GM21529 (cell line): ENCODE data around the gene MEGF8.

Experiments
- ATAC-seq: cut with Tn5 transposase; IDR thresholded peaks from one replicate; pipeline ENCODE4 v1.9.1; 2021; ENCODE audit not compliant: unreplicated experiment

Gene MEGF8

DNA sequence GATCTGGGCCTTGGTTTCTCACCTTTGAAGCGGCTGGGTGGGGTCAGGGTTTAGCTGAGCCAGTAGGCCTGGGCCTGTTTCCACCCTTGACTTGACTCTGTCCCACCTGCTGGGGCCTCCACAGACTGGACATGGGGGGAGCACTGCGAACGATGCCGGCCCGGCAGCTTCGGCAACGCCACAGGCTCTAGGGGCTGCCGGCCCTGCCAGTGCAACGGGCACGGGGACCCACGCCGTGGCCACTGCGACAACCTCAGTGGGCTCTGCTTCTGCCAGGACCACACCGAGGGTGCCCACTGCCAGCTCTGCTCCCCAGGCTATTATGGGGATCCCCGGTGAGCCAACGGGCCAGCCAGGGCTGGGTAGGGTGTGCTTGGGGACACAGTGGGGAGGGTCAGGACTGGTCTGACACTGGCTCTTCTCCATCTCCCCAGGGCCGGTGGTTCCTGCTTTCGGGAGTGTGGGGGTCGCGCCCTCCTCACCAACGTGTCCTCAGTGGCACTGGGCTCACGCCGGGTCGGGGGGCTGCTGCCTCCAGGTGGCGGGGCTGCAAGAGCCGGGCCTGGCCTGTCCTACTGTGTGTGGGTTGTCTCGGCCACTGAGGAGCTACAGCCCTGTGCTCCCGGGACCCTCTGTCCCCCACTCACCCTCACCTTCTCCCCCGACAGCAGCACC, 28.0 kb downstream of the MEGF8 start:
- ATAC-seq: no peak

DNA sequence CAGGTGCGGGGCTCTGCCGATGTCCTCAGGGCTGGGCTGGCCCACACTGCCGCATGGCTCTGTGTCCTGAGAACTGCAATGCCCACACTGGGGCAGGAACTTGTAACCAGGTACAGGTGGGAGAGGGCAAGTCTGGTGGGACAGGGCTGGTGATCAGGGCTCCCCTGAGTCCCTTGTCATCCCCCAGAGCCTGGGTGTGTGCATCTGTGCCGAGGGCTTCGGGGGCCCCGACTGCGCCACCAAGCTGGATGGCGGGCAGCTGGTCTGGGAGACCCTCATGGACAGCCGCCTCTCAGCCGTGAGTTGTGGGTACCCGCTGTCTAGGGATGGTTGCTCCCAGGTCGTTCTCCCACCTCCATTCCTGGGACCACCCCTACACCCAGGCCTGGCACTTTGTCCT, 30.5 kb downstream of the MEGF8 start:
- no peak for ATAC-seq

DNA sequence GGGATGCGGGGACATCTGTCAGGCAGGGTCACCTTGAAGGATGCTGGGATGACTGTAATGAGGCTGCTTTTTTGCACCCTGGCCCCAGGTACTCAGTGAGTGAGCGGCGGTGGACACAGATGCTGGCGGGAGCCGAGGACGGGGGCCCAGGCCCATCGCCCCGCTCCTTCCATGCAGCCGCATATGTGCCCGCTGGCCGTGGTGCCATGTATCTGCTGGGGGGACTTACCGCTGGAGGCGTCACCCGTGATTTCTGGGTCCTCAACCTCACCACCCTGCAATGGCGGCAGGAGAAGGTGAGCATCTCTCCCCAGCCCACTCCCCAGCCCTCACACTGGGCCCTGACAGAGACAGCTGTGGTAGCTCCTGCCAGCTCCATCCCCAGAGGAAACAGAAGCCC, 31.3 kb downstream of the MEGF8 start:
- ATAC-seq: no peak

DNA sequence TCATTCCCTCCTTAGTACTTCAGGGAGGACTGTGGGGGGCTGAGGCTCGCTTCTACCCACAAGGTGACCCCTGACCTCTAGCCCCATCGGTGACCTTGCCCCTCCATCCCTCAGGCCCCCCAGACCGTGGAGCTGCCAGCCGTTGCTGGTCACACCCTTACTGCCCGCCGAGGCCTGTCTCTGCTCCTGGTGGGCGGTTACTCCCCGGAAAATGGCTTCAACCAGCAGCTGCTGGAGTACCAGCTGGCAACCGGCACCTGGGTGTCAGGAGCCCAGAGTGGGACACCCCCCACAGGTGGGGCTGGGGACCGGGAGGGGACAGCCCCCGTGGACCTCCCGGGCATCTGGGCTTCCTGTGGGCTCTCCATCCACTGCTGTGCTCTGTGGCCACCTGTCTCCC, 31.9 kb downstream of the MEGF8 start:
- ATAC-seq: no peak

DNA sequence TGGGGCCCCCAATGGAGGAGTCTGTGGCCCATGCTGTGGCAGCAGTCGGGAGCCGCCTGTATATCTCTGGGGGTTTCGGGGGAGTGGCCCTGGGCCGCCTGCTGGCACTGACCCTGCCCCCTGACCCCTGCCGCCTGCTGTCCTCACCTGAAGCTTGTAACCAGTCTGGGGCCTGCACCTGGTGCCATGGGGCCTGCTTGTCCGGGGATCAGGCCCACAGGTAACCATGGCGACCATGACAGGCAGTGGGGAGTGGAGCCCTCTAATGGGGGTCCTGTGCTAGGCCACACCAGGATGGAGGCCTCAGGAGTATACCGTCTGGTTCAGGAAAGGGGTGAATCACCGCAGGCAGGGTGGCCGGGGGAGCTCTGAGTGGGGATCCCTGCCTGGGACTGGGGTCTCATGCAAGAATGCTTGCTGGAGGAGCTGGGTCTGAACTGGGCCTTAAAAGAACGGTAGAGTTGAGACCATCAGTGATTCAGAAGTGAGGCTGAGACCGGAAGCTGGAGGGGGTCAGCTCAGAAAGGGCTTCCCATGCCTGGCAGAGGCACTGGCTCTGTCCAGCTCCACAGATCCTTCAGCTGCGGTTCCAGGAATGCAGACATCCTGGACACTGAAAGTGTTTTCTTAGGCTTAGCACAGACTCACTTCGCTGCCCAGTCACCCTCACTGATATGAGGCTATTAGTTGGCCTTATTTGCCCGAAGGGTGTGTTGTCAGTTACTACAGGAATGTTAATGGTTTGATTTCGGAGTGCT, 35.5 kb downstream of the MEGF8 start:
- ATAC-seq: no peak

DNA sequence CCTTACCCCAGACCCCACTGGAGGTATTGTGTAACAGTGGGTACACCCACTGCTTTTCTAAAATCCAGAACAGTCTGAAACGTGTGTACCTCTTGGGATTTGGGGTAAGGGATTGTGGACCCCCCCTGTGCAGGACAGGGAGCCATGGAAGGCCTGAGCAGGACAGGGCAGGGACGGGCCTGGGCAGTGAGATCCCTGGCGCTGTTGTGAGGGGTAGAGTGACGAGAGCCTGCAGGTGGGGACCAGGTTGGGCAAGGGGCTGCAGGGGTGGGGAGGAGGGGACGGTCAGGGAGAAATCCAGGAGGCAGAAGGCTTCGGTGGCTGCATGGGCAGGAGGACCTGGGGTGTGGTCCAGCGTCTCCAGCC, 36.1 kb downstream of the MEGF8 start:
- ATAC-seq: no peak

DNA sequence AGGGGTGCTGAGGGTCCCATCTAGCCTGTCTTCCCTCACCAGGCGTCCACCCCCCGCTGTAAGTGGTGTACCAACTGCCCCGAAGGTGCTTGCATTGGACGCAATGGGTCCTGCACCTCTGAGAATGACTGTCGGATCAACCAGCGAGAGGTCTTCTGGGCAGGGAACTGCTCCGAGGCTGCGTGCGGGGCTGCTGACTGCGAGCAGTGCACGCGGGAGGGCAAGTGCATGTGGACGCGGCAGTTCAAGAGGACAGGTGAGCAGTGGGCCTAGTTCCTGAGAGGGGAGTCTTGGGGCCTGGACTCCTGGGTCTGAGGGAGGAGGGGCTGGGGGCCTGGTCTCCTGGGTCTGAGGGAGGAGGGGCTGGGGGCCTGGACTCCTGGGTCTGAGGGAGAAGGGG, 36.9 kb downstream of the MEGF8 start:
- ATAC-seq: no peak

DNA sequence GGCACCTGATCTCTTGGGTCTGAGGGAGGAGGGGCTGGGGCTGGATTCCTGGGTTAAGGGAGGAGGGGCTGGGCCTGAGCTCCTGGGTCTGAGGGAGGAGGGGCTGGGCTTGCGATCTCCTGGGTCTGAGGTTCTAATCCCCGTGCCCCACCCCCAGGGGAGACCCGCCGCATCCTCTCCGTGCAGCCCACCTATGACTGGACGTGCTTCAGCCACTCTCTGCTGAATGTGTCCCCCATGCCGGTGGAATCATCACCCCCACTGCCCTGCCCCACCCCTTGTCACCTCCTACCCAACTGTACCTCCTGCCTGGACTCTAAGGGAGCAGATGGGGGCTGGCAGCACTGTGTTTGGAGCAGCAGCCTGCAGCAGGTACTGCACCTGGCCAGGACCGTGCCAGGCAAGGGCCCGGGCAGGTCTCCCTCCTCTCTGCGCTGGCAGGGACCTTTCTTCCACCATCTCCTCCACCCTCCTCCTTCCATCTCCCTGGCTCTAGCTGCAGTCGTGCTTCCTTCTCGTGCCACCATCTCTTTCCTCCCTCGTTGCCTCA, 37.5 kb downstream of the MEGF8 start:
- ATAC-seq: no peak

DNA sequence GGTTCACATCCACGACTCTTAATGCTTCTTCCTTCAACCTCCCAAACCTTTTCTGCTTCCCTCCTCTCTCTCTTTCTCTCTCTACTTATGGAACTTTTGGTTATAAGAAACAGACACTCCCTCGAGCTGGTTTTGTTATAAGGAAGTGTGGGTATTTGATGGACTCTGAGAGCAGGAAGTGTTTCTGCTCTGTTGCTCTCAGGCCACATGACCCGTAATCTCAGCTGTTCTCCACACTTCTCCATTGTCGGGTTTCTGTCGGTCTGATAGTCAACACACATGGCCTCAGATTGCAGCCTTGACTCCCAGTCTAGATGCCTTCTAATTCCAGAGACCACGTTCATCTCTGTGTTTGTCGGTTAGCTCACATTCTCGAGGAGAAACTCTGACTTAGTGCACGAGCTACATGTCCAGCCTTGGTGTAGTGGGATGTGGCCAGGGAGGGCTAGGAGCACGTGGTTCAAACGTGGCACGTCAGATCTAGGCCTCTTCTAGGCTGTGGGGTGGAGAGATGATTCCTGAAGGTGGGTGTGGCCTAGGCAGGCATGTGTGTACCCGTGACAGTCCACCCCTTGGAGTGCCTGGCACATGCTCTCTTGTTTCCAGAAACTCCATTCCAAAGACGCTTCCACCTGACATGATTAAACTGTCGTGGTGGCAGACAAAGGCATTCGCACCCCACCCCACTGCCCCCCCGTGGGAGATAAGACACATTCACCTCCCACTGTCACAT, 38.3 kb downstream of the MEGF8 start:
- no peak for ATAC-seq

DNA sequence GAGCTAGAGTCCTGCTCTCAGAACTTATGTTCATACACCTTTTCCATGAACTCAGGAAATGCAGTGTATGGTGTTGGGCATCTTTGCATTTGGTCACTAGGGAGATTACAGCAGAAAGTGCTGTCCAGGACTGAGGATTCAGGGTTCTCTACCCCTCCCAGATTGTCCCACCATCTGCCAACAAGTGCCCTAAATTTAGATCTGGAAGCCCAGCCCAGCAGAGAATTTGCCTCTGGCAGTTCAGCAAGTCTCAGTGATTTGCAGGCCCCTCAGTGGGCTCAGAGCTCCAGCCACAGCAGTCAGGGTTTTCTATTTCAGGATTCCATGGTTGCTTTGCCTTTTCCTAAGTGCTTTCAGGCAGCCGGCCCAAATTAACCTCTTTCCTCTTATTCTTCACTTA, 41.2 kb downstream of the MEGF8 start:
- no peak for ATAC-seq

DNA sequence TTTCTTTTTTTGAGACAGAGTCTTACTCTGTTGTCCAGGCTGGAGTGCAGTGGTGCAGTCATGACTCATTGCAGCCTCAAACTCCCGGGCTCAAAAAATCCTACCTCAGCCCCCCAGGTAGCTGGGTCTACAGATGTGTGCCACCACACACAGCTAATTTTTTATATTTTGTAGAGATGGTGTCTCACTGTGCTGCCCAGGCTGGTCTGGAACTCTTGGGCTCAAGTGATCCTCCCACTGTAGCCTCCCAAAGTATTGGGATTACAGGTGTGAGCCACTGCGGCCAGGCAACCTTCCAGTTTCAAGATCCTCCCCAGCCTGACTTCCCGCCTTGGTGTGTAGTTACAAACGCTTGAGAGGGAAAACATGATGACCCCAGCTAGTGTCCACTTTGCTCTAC, 42.5 kb downstream of the MEGF8 start:
- no peak for ATAC-seq

DNA sequence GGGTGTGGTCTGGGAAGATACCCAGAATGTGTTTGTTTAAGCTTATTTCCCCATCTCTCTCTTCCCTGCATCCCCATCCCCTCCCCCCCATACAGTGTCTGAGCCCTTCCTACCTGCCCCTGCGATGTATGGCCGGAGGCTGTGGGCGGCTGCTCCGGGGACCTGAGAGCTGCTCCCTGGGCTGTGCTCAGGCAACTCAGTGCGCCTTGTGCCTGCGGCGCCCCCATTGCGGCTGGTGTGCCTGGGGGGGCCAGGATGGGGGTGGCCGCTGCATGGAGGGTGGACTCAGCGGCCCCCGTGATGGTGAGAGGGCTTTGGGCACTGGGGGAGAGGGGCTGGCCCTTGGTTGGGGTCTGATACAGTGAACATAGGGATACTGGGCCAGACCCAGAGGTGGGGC, 42.9 kb downstream of the MEGF8 start:
- no peak for ATAC-seq

DNA sequence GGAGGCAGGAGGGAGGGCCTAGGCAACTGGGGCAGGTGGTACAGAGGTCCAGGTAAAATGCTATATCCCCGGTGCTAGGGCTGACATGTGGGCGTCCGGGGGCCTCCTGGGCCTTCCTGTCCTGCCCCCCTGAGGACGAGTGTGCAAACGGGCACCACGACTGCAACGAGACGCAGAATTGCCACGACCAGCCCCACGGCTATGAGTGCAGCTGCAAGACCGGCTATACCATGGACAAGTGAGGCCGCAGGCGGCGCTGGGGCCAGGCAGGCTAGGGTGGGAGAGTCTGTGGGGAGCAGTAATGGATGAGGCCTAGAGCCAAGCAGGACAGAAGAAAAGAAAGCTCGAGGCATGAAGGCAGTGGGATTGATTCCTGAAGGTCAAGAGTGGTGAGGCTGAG, 43.3 kb downstream of the MEGF8 start:
- ATAC-seq: no peak

DNA sequence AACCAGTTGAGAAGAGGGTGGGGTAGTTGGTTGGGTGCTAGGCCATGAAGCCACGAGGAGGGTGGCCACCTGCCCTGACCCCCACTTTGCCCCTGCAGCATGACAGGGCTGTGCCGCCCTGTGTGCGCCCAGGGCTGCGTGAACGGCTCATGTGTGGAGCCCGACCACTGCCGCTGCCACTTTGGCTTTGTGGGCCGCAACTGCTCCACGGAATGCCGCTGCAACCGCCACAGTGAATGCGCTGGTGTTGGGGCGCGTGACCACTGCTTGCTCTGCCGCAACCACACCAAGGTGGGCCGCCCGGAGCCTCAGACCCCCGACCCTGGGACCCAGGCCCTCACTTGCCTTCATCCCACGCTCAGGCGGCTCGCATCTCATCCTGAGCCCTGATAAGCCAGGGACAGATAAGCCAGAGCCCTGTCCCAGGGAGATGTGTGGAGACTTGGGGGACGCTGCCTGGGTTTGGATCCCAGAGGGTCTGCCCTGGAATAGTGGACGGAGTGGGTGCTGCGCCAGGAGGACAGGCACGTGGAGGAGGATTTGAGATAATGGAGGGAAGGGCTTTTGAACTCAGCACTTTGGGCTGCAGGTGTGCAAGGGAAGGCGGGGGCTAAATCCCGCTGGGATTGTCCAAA, 44.1 kb downstream of the MEGF8 start:
- no peak for ATAC-seq

DNA sequence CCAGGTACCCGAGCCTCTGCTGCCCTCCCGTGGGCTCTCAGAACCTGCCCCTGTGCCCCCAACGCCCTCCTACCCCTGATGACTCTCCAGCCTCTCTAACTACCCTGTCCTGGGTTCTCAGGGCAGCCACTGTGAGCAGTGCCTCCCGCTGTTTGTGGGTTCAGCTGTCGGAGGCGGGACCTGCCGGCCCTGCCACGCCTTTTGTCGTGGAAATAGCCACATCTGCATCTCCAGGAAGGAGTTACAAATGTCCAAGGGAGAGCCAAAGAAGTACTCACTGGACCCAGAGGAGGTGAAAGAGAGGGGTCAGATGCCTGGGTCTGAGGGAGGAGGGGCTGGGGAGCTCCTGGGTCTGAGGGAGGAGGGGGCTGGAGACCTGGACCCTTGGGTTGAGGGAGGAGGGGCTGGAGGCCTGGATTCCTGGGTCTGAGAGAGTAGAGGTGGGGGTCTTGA, 44.7 kb downstream of the MEGF8 start:
- ATAC-seq: no peak

DNA sequence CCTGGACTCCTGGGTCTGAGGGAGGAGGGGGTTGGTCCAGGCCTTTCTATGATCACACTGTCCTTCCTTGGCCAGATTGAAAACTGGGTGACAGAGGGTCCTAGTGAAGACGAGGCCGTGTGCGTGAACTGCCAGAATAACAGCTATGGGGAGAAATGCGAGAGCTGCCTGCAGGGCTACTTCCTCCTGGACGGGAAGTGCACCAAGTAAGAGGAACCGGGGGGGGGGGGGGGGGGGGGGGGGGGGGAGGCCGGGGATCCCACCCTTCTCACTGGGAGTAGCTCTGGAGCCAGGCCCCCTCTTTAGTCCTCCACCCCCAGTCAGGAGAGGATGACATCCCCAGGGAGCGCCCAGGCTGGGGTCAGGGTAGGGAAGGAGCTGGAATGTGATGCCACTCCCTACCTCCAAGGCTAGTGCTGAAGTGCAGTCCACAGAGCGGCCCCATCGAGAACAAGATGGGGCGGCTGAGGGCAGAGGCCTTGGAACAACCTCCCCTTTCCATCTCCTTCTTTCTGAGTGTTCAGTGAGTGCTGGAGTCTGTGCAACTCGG, 45.3 kb downstream of the MEGF8 start:
- ATAC-seq: no peak

DNA sequence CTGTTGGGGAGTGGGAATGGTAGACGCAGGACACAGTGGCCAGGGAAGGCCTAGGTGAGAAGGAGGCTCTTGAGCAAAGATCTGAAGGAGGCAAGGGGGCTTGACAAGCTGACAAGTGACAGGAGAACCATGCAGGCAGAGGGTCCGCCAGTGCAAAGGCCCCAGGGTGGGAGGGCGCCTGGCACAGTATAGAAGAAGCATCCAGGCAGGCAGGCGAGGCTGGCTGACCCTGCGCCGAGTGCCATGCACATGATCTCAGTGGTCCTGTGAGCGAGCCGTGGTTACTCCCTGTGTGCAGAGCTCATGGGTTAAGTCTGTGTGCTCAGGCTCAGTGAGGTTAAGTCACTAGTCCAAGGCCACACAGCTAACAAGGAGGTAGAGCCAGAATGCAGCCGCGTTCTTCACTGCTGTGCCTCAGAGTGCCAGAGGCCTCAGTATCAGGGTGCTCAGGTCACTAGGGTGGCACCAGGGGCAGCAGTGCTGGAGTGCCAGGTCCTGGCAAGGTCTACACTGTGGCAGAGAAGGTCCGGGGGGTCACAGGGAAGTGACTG, 49.5 kb downstream of the MEGF8 start:
- ATAC-seq: no peak

DNA sequence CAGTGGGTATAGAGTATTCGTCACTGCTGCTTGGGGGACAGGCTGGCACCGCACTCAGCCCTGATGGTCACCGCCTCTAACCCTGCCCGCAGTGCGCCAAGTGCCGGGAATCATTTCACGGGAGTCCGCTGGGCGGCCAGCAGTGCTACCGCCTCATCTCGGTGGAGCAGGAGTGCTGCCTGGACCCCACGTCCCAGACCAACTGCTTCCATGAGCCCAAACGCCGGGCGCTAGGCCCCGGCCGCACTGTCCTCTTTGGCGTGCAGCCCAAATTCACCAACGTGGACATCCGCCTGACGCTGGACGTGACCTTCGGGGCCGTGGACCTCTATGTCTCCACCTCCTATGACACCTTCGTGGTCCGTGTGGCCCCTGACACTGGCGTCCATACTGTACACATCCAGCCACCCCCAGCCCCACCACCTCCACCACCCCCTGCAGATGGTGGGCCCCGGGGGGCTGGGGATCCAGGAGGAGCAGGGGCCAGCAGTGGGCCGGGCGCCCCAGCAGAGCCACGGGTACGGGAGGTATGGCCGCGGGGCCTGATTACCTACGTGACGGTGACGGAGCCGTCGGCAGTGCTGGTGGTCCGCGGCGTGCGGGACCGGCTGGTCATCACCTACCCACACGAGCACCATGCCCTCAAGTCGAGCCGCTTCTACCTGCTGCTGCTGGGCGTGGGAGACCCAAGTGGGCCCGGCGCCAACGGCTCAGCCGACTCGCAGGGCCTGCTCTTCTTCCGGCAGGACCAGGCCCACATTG, 50.2 kb downstream of the MEGF8 start:
- ATAC-seq: no peak

DNA sequence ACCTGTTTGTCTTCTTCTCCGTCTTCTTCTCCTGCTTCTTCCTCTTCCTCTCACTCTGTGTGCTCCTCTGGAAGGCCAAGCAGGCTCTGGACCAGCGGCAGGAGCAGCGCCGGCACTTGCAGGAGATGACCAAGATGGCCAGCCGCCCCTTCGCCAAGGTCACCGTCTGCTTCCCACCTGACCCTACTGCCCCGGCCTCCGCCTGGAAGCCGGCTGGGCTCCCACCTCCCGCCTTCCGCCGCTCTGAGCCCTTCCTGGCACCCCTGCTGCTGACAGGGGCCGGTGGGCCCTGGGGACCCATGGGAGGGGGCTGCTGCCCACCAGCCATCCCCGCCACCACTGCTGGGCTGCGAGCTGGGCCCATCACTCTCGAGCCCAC, 50.7 kb downstream of the MEGF8 start:
- ATAC-seq: no peak
